Medulla oblongata (tissue), 1 donor: ENCODE measurements around the gene PWWP2B.
"Not testable (repeated sequence)": the region's sequence is repeated elsewhere in the genome, so short reads cannot be mapped to it uniquely, and the experiment has no call there.

Source experiments
- DNase-seq: peaks from one replicate; pipeline ENCODE4 v3.0.0-alpha.2; 2015; ENCODE audit errors: extremely low spot score

The PWWP2B gene

GRCh38 chr10:132431537-132432175 is 34.7 kb downstream of the PWWP2B start:
- no peak for DNase-seq

GRCh38 chr10:132432176-132432540 is 35.2 kb downstream of the PWWP2B start:
- DNase-seq, result no peak

GRCh38 chr10:132433671-132434340 is 36.8 kb downstream of the PWWP2B start:
- no peak for DNase-seq

GRCh38 chr10:132434405-132435005 is 37.5 kb downstream of the PWWP2B start:
- no peak for DNase-seq

- DNase-seq, result not testable (repeated sequence)
Observed at GRCh38 chr10:132435320-132435719, 38.3 kb downstream of the PWWP2B start.

- DNase-seq, result not testable (repeated sequence)
Observed at GRCh38 chr10:132436096-132436495, 39.1 kb downstream of the PWWP2B start.

GRCh38 chr10:132436861-132437410 is 39.9 kb downstream of the PWWP2B start:
- no peak for DNase-seq

- DNase-seq, result no peak
Observed at GRCh38 chr10:132437541-132437950, 40.5 kb downstream of the PWWP2B start.

GRCh38 chr10:132438091-132439024 is 41.4 kb downstream of the PWWP2B start:
- peak; percentile 66 for DNase-seq

- DNase-seq, result no peak
Observed at GRCh38 chr10:132439025-132439388, 42.0 kb downstream of the PWWP2B start.

- DNase-seq, result no peak
Observed at GRCh38 chr10:132439424-132440163, 42.6 kb downstream of the PWWP2B start.

GRCh38 chr10:132440791-132441565 is 44.0 kb downstream of the PWWP2B start:
- no peak for DNase-seq

- DNase-seq, result no peak
Observed at GRCh38 chr10:132441818-132442524, 45.0 kb downstream of the PWWP2B start.

- DNase-seq, result no peak
Observed at GRCh38 chr10:132442636-132443035, 45.6 kb downstream of the PWWP2B start.

GRCh38 chr10:132443605-132443982 is 46.6 kb downstream of the PWWP2B start:
- DNase-seq, result no peak

GRCh38 chr10:132443983-132444876 is 47.2 kb downstream of the PWWP2B start:
- no peak for DNase-seq

- no peak for DNase-seq
Observed at GRCh38 chr10:132444877-132445351, 47.9 kb downstream of the PWWP2B start.

GRCh38 chr10:132445516-132446194 is 48.7 kb downstream of the PWWP2B start:
- no peak for DNase-seq
